GM23248 (cell line): ENCODE measurements around the gene TAPT1. TPM values are rescaled to one million over a fixed set of nuclear protein-coding genes. Genes with fewer than 3 reads are reported as not detected.

Source experiments
- DNase-seq: peaks from one replicate; pipeline ENCODE4 v3.0.0-alpha.2; 2015
- H2AFZ ChIP-seq: fragments of 200-600 bp; sonication (generic); 2 replicates; pipeline ENCODE4 v1.6.1; 2016; ENCODE audit warnings: antibody characterized with exemption
- H3F3A ChIP-seq: fragments of 200-600 bp; sonication (generic); 2 replicates; pipeline ENCODE4 v1.6.1; 2016; ENCODE audit warnings: mild to moderate bottlenecking, antibody characterized with exemption, mixed run types; ENCODE audit not compliant: insufficient read depth
- H3K27ac ChIP-seq: fragments of 200-600 bp; sonication (generic); 2 replicates; pipeline ENCODE4 v1.5.1; 2016; ENCODE audit warnings: mild to moderate bottlenecking
- H3K27me3 ChIP-seq: fragments of 200-600 bp; sonication (generic); replicated peaks from 2 replicates; pipeline ENCODE4 v1.6.1; 2016; ENCODE audit warnings: mild to moderate bottlenecking; ENCODE audit not compliant: insufficient read depth
- H3K36me3 ChIP-seq: fragments of 200-600 bp; sonication (generic); 2 replicates; pipeline ENCODE4 v1.6.1; 2016; ENCODE audit warnings: low read depth, mild to moderate bottlenecking
- H3K4me1 ChIP-seq: fragments of 200-600 bp; sonication (generic); 2 replicates; pipeline ENCODE4 v1.6.1; 2016; ENCODE audit warnings: mild to moderate bottlenecking; ENCODE audit not compliant: insufficient read depth
- H3K4me2 ChIP-seq: fragments of 200-600 bp; sonication (generic); one replicate; pipeline ENCODE4 v1.6.1; 2016; ENCODE audit warnings: mild to moderate bottlenecking; ENCODE audit not compliant: unreplicated experiment
- H3K4me3 ChIP-seq: fragments of 200-600 bp; sonication (generic); 2 replicates; pipeline ENCODE4 v1.5.1; 2016; ENCODE audit warnings: mild to moderate bottlenecking
- H3K79me2 ChIP-seq: fragments of 200-600 bp; sonication (generic); 2 replicates; pipeline ENCODE4 v1.6.1; 2016; ENCODE audit warnings: mild to moderate bottlenecking; ENCODE audit not compliant: insufficient read depth
- H3K9ac ChIP-seq: fragments of 200-600 bp; sonication (generic); 2 replicates; pipeline ENCODE4 v1.6.1; 2016; ENCODE audit warnings: mild to moderate bottlenecking
- H3K9me2 ChIP-seq: fragments of 200-600 bp; sonication (generic); 2 replicates; pipeline ENCODE4 v1.6.1; 2016; ENCODE audit warnings: mixed run types, mild to moderate bottlenecking, moderate library complexity; ENCODE audit not compliant: insufficient read depth
- H3K9me3 ChIP-seq: fragments of 200-600 bp; sonication (generic); one replicate; pipeline ENCODE4 v1.6.1; 2017; ENCODE audit warnings: low read depth
- H4K20me1 ChIP-seq: fragments of 200-600 bp; sonication (generic); 2 replicates; pipeline ENCODE4 v1.6.0; 2016; ENCODE audit not compliant: insufficient read depth
- EZH2 ChIP-seq: fragments of 200-600 bp; sonication (generic); IDR thresholded peaks from 2 replicates; pipeline ENCODE4 v1.6.1; 2018; ENCODE audit warnings: antibody characterized with exemption, mild to moderate bottlenecking; ENCODE audit not compliant: insufficient read depth, poor library complexity, severe bottlenecking
- EZH2phosphoT487 ChIP-seq: fragments of 200-600 bp; sonication (generic); IDR thresholded peaks from 2 replicates; pipeline ENCODE4 v1.6.1; 2018; ENCODE audit warnings: antibody characterized with exemption, moderate library complexity, mild to moderate bottlenecking, low read depth; ENCODE audit not compliant: insufficient read depth
- WGBS, 2 experiments: methylation state at CpG; one replicate each; pipeline ENCODE4 v1.1.6; 2015 to 2017; ENCODE audit warnings: low lambda C conversion rate in 2 of 2, low coverage in 1 of 2; ENCODE audit errors: missing lambda C conversion rate in 2 of 2; 5-methylcytosine and 5-hydroxymethylcytosine counted together
- in situ Hi-C: fragments of 300-500 bp; cut with MboI; formaldehyde crosslinking; loops from 2 replicates; pipeline ENCODE4 v1.15.0; 2020
- polyA plus RNA-seq: library from polyadenylated mRNA; unstranded; fragments of >200 nt; fragmentation: Nextera tagmentation; extraction: Ambion mirVana; gene quantifications from 2 replicates; pipeline ENCODE4 v1.2.1, GENCODE V29; 2016
- total RNA-seq: library from RNA; depleted of rRNA; stranded (reverse); fragments of >200 nt; shearing (Covaris generic); gene quantifications from 2 replicates; pipeline ENCODE4 v1.2.3, GENCODE V29; 2014

TAPT1 gene
- total and polyA plus RNA-seq, 2 experiments from 2014 or later = 7.8 to 13.2 TPM

DNA sequence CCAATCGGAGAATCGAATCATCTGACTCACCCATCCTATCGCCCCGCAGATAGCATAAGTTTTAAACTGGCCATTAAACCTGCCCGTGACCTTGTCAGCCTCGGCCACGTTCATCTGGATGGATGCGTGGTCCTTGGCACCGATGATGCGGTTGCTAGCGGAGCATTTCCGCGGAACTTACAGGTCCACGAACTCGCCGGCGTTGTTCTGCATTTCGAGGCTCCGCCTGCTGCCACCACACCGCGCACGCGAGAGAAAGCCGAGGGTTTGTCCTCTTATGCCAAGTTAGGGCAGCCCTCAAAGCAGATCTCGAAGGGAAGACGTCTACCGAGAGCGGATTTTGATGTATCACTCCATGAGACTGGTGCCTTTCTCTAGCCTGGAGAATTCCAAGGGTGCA, 30.1 kb upstream of the TAPT1 start:
- no peak for DNase-seq
- Histone ChIP-seq H3F3A (peaks cover 23% of the 10 kb centered on the region), H3K4me3 (no peak overlapping the region), H3K9me2 (no peaks in the 10 kb centered on the region), H3K27ac (no peak overlapping the region), H4K20me1 (no peaks in the 10 kb centered on the region), H3K27me3 (no peaks in the 10 kb centered on the region), H3K9ac (no peak overlapping the region), H3K9me3 (no peaks in the 10 kb centered on the region), H3K36me3 (no peaks in the 10 kb centered on the region), H2AFZ (no peak overlapping the region), H3K4me2 (no peak overlapping the region), H3K4me1 (peaks cover 22% of the 10 kb centered on the region), H3K79me2 (no peaks in the 10 kb centered on the region)
- TF ChIP-seq EZH2phosphoT487 (no peak), EZH2 (no peak)
- in situ Hi-C loops = no loop called here
- WGBS, 2 experiments = 95% methylated on average over 28 of the region's 28 CpGs

DNA sequence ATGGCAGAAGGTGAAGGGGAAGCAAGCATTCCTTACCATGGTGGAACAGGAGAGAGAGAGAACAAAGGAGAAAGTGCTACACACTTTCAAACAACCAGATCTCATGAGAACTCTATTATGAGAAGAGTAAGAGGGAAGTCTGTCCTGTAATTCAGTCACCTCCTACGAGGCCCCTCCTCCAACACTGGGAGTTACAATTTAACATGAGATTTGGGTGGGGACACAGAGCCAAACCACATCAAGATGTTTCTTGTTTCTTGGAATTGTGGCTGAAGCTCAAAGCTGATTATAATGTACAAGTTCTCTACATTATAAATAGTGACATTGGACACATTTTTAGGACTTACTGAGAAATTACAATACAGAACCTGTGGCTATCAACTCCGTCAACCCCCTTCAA, 29.5 kb upstream of the TAPT1 start:
- Histone ChIP-seq H3K9ac (no peak overlapping the region), H3K27me3 (no peaks in the 10 kb centered on the region), H3F3A (peaks cover 23% of the 10 kb centered on the region), H3K36me3 (no peaks in the 10 kb centered on the region), H3K4me2 (no peak overlapping the region), H4K20me1 (no peaks in the 10 kb centered on the region), H3K79me2 (no peaks in the 10 kb centered on the region), H2AFZ (no peak overlapping the region), H3K27ac (no peak overlapping the region), H3K9me2 (no peaks in the 10 kb centered on the region), H3K4me1 (peaks cover 22% of the 10 kb centered on the region), H3K4me3 (no peak overlapping the region), H3K9me3 (no peaks in the 10 kb centered on the region)
- no peak for DNase-seq
- in situ Hi-C loops = no loop called here
- WGBS, 2 experiments = 75 to 79% methylated on average over 2 of the region's 2 CpGs
- TF ChIP-seq EZH2phosphoT487 = no peak
- TF ChIP-seq EZH2 = no peak

DNA sequence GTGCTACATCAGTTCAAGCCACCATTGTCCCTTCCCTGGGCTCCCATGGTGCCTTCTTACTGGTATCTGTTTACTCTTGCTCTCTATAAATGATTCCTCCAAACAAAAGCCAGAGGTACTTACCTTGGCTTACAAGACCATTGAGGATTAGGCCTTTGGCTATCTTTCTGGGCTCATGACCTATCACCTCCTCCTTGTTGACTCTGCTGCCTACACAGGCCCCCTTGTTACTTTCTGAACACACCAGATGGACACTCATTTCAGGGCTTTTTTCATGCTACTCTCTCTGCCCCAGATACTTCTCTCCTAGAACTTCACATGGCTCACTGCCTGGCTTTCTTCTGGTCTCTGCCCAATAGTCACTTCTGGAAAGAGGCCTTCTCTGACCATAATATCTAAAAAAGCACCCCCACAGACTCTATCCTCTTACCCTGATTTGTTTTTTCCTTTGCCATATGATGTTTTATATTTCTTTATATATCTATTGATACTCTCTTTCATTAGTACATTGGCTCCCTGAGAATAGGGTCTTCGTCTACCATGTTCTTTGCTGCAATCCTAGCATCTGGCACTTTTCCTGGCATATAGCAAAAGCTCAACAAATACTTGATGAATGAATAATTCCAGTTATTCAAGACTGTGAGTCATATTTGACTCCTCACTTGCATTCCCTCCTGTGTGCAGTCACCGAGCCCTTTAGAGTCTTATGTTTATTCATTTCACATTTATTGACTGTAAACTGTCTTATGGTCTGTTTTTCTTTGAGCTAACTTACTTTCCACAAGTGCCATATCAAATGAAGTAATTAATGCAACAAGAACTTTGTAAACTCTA, 27.1 kb upstream of the TAPT1 start:
- Histone ChIP-seq H3K9me2 (no peaks in the 10 kb centered on the region), H3K4me1 (peaks cover 22% of the 10 kb centered on the region), H3K36me3 (no peaks in the 10 kb centered on the region), H3K4me2 (peak overlapping the region; percentile 58), H3K27ac (peak overlapping the region; percentile 58), H4K20me1 (no peaks in the 10 kb centered on the region), H3K9me3 (no peaks in the 10 kb centered on the region), H2AFZ (no peak overlapping the region; the same call in 1 of the 2 replicates), H3K27me3 (no peaks in the 10 kb centered on the region), H3K4me3 (peak overlapping the region; percentile 4; the same call in 1 of the 2 replicates), H3K79me2 (no peaks in the 10 kb centered on the region), H3K9ac (no peak overlapping the region), H3F3A (peaks cover 31% of the 10 kb centered on the region)
- TF ChIP-seq EZH2 = no peak
- TF ChIP-seq EZH2phosphoT487 = no peak
- 0% methylated on average over 2 of the region's 2 CpGs for WGBS, 2 experiments
- peak; percentile 91 for DNase-seq
- in situ Hi-C loops = no loop called here

DNA sequence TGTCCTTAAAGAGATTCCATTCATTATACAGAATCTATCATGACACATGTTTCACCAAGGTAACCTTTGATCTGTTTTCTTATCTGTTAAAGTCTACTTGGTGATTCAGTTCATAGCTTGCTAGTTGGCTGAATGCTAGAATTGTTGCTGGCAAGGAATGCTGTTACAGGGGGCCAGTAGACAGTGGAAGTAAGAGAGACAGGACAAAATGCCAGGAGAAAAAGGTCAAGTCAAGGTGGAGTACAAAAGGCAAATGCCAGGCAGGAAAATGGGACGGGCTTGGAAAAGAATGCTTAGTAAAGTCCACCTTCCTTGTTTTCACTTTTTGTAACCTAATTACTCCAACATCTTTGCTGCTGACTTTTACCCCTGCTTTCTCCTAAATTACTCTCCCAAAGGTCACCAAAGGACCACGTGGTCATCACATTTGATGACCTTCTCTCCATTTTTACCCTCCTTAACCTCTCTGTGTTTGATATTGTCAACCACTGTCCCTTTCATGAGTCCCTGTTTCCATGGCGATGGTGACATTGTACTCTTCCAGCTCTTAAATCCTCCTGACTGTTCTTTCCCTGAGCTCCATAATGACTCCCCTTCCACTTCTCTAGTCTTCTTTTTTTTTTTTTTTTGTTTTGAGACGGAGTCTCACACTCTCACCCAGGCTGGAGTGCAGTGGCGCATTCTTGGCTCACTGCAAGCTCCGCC, 24.5 kb upstream of the TAPT1 start:
- Histone ChIP-seq H3K9me2 (no peaks in the 10 kb centered on the region), H3K4me1 (peaks cover 22% of the 10 kb centered on the region), H3K36me3 (no peaks in the 10 kb centered on the region), H3K4me2 (no peak overlapping the region), H4K20me1 (no peaks in the 10 kb centered on the region), H3F3A (peaks cover 31% of the 10 kb centered on the region), H3K79me2 (no peaks in the 10 kb centered on the region), H3K9ac (no peak overlapping the region), H2AFZ (no peak overlapping the region), H3K27me3 (no peaks in the 10 kb centered on the region), H3K4me3 (no peak overlapping the region), H3K9me3 (no peaks in the 10 kb centered on the region), H3K27ac (no peak overlapping the region)
- DNase-seq = no peak
- TF ChIP-seq EZH2 = no peak
- no peak for TF ChIP-seq EZH2phosphoT487
- WGBS, 2 experiments = 83 to 85% methylated on average over 6 of the region's 6 CpGs
- in situ Hi-C loops = no loop called here
